Measurements from ENCODE around the gene ACSL1. TPM values are rescaled to one million over a fixed set of nuclear protein-coding genes. Genes with fewer than 3 reads are reported as not detected.

ACSL1 gene
- polyA plus RNA-seq, 1 donor from 2014 or later, result 30.7 TPM

GRCh38 chr4:184790826-184791225, 34.9 kb downstream of the ACSL1 start:
- H3K36me3 ChIP-seq (ENCODE audit: insufficient read depth, low read length), result no peaks in the 10 kb centered on the region
- no peaks in the 10 kb centered on the region for H3F3A ChIP-seq (ENCODE audit: insufficient read depth, low read length, poor library complexity, severe bottlenecking)
- H3K9me2 ChIP-seq (ENCODE audit: insufficient read depth, low read length), result no peaks in the 10 kb centered on the region
- no peaks in the 10 kb centered on the region for H4K20me1 ChIP-seq (ENCODE audit: insufficient read depth)
- H3K9ac ChIP-seq (ENCODE audit: low read length), result no peak overlapping the region
- no peak overlapping the region for H3K27ac ChIP-seq (ENCODE audit: low read length)
- H3K79me2 ChIP-seq (replicated peaks; ENCODE audit: insufficient read depth, low read length), result no peaks in the 10 kb centered on the region
- TF ChIP-seq TAF1 (IDR thresholded peaks at IDR 0.05; ENCODE audit: low read depth) (no peak), CTCF (IDR thresholded peaks at IDR 0.05; ENCODE audit: poor library complexity, severe bottlenecking) (no peak), MXI1 (conservative IDR thresholded peaks at IDR 0.05; ENCODE audit: poor library complexity, severe bottlenecking) (no peak), RAD21 (conservative IDR thresholded peaks at IDR 0.05) (no peak), SMC3 (conservative IDR thresholded peaks at IDR 0.05; ENCODE audit: poor library complexity) (no peak), EZH2 (IDR thresholded peaks at IDR 0.05; ENCODE audit: borderline replicate concordance, insufficient read depth, low read length, poor library complexity, severe bottlenecking) (no peak), EP300 (conservative IDR thresholded peaks at IDR 0.05; ENCODE audit: poor library complexity, severe bottlenecking) (no peak), POLR2AphosphoS5 (IDR thresholded peaks at IDR 0.05) (no peak), REST (IDR thresholded peaks at IDR 0.05; ENCODE audit: borderline replicate concordance) (no peak)
- H3K9me3 ChIP-seq (ENCODE audit: low read length), result no peaks in the 10 kb centered on the region
- no peak overlapping the region for H3K4me3 ChIP-seq (ENCODE audit: low read length)
- H3K27me3 ChIP-seq (ENCODE audit: insufficient read depth, low read depth, low read length), result no peaks in the 10 kb centered on the region
- H2AFZ ChIP-seq (ENCODE audit: low read depth, low read length), result no peak overlapping the region
- no peak overlapping the region for H3K4me2 ChIP-seq (ENCODE audit: low read length)

DNA sequence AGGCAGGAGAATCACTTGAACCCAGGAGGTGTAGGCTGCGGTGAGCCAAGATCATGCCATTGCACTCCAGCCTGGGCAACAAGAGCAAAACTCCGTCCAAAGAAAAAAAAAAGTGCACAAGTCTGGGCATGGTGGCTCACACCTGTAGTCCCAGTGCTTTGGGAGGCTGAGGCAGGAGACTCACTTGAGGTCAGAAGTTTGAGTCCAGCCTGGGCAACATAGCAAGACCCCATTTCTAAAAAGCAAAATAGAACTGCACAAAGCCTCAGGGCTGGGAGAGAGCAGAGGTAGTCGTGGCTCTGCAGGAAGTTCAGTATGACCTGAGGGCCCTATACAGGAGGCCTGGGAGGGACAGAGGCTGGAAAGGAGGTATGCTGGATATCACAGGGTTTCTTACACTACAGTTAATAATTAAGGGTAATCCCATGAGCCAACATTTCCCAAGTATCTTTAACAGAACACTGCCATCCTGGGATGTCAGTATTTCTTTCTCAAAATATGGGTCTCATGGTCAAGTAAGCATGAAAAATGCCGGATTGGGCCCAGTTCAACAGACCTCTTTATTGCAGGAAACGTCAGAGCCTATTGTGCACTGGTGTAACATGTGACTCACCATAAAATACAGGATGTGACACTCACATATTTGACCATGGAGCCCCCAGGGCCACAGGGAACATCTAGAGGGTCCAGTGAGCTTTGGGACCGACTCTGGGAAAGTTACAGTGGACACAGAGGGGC, 37.8 kb downstream of the ACSL1 start:
- H3K79me2 ChIP-seq (replicated peaks; ENCODE audit: insufficient read depth, low read length), result no peaks in the 10 kb centered on the region
- no peaks in the 10 kb centered on the region for H3K36me3 ChIP-seq (ENCODE audit: insufficient read depth, low read length)
- H3K4me2 ChIP-seq (ENCODE audit: low read length), result no peak overlapping the region

More for the DNA sequence above, 37.8 kb downstream of the ACSL1 start:
- Histone ChIP-seq H3K9me3 (ENCODE audit: low read length) (no peaks in the 10 kb centered on the region), H3K9ac (ENCODE audit: low read length) (no peak overlapping the region), H3K27ac (ENCODE audit: low read length) (no peak overlapping the region), H3F3A (ENCODE audit: insufficient read depth, low read length, poor library complexity, severe bottlenecking) (no peaks in the 10 kb centered on the region), H2AFZ (ENCODE audit: low read depth, low read length) (no peak overlapping the region), H3K9me2 (ENCODE audit: insufficient read depth, low read length) (no peaks in the 10 kb centered on the region), H3K27me3 (ENCODE audit: insufficient read depth, low read depth, low read length) (no peaks in the 10 kb centered on the region), H4K20me1 (ENCODE audit: insufficient read depth) (no peaks in the 10 kb centered on the region), H3K4me3 (ENCODE audit: low read length) (no peak overlapping the region)
- no peak for TF ChIP-seq POLR2AphosphoS5 (IDR thresholded peaks at IDR 0.05)
- no peak for TF ChIP-seq RAD21 (conservative IDR thresholded peaks at IDR 0.05)
- TF ChIP-seq EZH2 (IDR thresholded peaks at IDR 0.05; ENCODE audit: borderline replicate concordance, insufficient read depth, low read length, poor library complexity, severe bottlenecking), result no peak
- no peak for TF ChIP-seq TAF1 (IDR thresholded peaks at IDR 0.05; ENCODE audit: low read depth)
- TF ChIP-seq CTCF (IDR thresholded peaks at IDR 0.05; ENCODE audit: poor library complexity, severe bottlenecking), result no peak
- no peak for TF ChIP-seq EP300 (conservative IDR thresholded peaks at IDR 0.05; ENCODE audit: poor library complexity, severe bottlenecking)
- no peak for TF ChIP-seq REST (IDR thresholded peaks at IDR 0.05; ENCODE audit: borderline replicate concordance)
- TF ChIP-seq MXI1 (conservative IDR thresholded peaks at IDR 0.05; ENCODE audit: poor library complexity, severe bottlenecking), result no peak
- no peak for TF ChIP-seq SMC3 (conservative IDR thresholded peaks at IDR 0.05; ENCODE audit: poor library complexity)
